ENCODE results near the gene MEMO1.
"Not testable (repeated sequence)": the region's sequence is repeated elsewhere in the genome, so short reads cannot be mapped to it uniquely, and the experiment has no call there.

DNA sequence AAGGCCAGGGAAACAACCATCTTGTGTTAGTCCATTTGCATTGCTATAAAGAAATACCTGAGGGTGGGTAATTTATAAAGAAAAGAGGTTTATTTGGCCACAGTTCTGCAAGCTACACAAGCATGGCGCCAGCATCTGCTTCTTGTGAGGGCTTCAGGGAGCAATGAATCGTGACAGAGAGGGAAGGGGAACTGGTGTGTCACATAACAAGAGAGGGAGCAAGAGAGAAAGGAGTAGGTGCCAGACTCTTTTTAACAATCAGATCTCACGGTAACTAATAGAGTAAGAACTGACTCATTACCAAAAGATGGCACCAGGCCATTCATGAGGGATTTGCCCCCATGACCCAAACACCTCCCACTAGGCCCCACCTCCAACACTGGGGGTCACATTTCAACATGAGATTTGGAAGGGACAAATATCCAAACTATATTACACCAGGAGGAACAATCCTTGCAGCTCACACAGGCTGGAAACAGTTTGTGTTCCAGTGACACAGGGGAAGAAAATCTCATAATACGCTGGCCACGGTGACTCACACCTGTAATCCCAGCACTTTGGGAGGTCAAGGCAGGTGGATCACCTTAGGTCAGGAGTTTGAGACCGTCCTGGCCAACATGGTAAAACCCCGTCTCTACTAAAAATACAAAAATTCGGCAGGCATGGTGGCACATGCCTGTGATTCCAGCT is 23.5 kb upstream of the MEMO1 start:
- not testable (repeated sequence) for TF ChIP-seq NR3C1 (CRISPR knock-in tag; conservative IDR thresholded peaks at IDR 0.05; ENCODE audit: low read depth)
- TF ChIP-seq, protein P1, sequence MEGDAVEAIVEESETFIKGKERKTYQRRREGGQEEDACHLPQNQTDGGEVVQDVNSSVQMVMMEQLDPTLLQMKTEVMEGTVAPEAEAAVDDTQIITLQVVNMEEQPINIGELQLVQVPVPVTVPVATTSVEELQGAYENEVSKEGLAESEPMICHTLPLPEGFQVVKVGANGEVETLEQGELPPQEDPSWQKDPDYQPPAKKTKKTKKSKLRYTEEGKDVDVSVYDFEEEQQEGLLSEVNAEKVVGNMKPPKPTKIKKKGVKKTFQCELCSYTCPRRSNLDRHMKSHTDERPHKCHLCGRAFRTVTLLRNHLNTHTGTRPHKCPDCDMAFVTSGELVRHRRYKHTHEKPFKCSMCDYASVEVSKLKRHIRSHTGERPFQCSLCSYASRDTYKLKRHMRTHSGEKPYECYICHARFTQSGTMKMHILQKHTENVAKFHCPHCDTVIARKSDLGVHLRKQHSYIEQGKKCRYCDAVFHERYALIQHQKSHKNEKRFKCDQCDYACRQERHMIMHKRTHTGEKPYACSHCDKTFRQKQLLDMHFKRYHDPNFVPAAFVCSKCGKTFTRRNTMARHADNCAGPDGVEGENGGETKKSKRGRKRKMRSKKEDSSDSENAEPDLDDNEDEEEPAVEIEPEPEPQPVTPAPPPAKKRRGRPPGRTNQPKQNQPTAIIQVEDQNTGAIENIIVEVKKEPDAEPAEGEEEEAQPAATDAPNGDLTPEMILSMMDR (IDR thresholded peaks at IDR 0.05), result not testable (repeated sequence)

Measured in WTC11 (cell line).